Erythroblast (primary cell): ENCODE measurements around the gene NKX6-2.
"Not testable (repeated sequence)": the region's sequence is repeated elsewhere in the genome, so short reads cannot be mapped to it uniquely, and the experiment has no call there.

Experiments
- DNase-seq, 2 experiments: peaks; one replicate each; lab custom pipeline; 2025; lab: John Stamatoyannopoulos, UW
- GATA1 ChIP-seq: IDR thresholded peaks from 2 replicates; pipeline ENCODE4 v1.6.1; 2011; ENCODE audit warnings: low read depth, mild to moderate bottlenecking, control low read depth, low read length, moderate library complexity
- POLR2A ChIP-seq: IDR thresholded peaks from 2 replicates; pipeline ENCODE4 v1.6.1; 2011; ENCODE audit warnings: mild to moderate bottlenecking, low read length

NKX6-2 gene

DNA sequence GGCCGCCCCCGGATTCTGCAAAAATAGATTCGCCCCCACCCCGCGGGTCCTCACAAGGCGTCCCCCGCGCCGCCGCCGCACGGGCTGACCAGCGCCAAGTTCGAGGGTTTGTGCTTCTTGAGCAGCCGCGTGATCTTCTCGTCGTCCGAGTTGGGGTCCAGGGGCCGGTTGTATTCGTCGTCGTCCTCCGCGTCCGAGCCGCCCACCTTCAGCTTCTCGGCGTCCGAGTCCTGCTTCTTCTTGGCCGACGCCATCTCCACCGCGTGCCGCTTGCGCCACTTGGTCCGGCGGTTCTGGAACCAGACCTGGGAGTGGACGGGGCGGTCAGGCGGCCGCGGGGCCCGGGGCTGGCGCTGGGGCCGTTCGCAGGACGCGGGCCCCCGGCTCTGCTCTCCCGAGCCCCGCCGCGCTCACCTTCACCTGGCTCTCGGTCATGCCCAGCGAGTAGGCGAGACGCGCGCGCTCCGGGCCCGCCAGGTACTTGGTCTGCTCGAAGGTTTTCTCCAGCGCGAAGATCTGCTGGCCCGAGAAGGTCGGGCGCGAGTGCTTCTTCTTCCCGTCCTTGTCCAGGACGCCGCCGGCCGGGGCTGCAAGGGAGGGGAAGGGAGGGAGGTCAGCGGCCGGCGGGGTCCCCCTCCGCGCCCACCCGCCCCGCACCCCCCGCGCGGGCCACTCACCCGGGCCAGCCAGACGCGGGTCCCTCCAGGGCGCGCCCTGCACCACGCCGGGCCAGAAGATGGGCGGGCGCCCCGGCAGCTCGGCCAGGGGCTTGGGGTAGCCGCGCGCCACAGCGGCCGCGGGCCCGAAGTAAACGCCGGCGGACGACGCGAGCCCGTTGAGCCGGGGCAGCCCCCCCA lies 853 bp downstream of the NKX6-2 start:
- no peak for TF ChIP-seq GATA1
- TF ChIP-seq POLR2A, result no peak
- DNase-seq, result no peak

DNA sequence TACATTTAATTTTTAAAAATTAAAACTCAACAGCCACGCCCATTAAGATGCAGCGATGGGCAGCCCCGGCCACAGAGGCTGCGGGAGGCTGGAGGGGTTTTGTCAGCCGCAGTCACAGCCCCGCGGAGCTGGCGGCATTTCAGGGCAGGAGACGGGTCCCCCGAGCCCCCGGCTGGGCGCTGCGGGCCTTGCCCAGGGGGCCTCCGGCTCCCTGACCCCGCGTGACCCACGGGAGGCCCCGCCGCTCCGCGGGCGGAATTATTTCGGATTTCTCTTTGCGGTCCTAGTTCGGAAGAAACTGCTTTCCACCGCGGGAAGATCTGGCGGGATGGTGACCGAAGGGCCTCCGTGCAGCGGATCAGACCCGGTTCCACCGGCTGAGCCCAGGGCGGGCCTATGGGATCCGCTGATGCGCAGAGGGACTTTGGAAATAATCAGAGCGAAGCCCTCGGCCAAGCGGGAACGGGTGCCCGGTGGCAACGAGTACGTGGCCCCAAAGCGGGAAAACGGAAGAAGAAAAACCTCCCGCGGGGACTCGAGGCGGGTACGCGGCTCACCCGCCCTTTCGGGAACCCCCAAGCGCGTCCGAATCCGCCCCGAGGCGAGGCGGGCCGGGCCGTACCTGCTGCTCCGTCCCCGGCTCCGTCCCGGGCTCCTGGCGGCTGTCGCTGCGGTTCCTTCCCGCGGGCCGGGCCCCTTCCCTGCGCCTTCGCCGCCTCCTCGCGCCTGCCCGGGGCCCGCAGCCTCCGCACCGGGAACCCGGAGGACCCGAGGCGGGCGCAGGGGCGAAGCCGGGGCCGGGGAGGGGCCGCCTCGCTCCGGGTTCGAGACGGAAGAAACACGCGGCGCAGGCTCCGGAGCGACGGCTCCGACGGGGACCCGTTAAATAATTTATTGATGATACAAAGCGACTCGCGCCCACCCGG lies 1.7 kb downstream of the NKX6-2 start:
- TF ChIP-seq GATA1 (no peak), POLR2A (no peak)
- no peak for DNase-seq

DNA sequence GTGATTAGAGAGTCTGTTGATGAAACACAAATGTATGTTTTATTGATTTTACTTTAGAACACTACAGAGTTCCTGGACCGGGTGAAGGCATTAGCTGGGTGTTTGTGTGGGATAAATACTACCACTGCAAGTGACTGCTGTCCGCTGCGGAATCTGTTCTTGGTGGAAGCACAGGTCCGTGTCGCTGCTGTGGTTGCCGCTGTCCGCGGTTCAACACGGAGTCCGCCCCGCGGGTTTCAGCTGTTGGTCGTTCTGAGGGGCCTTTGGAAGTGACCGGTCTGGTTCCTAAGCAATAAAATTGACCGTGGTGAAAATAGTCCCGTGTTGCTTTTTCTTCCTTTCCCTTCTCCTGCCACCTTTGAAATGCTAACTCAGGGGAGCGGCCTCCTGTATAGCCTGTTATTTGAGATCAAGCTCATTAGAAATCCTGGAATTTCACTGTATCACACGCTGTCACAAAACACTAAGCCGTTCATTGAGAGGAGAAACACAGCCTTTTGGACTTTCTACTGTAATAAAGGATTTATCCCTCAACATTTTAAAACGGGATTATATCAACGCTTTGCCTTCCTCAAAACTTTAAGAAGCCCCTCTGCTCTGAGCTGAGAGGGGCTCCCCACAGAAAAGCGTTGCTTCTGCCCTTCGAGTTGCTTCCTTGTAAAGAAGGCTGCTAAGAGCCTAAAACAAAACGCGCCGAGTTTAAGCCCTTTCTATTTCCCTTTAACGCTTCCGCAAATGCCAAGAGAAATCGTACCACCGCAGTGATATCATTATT lies 2.6 kb downstream of the NKX6-2 start:
- TF ChIP-seq GATA1 (no peak), POLR2A (no peak)
- DNase-seq, result no peak

DNA sequence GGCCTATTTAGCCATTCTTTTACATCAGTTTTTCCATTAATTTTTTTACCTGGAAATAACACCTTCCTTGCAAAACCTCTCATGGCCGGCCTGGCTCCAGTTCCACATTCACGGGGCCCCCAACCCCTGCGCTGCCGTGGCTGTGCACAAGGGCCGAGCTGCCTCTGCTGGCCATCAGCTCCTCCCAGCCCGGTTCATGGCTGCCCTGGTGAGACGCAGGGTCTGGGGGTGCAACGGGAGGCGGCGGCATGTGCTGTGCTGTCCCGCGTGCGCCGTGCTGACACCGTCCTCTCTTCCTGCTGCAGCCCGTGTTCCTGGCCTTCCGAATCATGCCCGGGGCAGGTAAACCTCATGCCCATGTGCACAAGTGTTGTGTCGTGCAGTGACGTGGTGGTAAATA lies 4.4 kb downstream of the NKX6-2 start:
- TF ChIP-seq POLR2A (no peak), GATA1 (no peak)
- DNase-seq, result no peak

DNA sequence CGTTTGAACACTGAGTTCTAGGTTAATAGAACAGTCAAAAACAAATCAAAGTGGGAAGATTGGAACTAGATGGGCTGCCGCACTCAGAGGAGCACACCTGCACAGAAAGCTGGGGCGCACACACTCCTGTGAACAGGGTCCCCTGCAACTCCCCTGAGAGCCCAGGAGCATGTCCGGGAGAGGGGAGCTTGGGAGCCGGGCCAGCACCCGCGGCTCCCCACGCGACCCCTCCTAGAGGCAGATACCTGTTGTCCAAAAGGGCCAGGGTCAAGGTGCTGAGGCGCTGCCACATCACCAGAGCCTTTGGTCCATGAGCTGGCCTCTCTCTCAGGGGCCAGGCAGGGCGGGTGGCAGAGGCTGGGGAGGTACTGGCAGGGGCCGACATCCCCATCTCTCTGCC lies 5.6 kb downstream of the NKX6-2 start:
- TF ChIP-seq GATA1 (no peak), POLR2A (no peak)
- DNase-seq, result no peak

DNA sequence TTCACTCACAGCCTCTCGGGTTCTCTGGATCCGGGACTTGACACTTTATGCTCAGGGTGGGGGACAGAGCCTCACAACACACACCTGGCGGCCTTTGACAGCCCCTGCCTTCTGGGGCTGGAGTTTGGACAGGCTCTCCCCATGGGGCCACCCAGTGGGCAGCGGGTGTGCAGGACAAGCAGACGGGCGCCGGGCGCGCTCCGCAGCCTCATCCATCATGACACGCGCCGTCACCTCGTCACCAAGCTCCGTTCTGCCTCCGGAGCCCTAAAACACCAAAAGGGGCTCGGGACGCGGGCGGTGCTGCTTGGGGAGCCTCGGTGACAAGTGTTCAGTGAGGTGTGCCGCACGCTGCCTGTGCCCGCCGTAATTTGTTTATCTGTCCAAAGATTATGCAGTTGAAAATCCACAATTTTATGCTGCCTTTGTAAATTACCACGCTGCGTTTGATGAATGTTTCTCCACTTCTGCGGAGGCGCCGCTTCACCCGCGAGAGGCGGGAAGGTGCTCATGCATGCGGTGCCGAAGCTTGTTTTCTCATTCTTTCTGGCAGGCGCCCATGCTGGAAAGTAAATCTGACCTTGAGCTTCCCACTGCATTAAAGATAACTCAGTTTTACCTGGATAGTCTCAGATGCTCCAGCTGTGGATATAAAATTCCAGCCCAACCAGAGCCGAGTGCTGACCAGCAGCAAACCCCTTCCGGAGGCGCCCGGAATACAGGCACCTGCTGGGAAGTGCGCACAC lies 6.2 kb downstream of the NKX6-2 start:
- TF ChIP-seq GATA1 (no peak), POLR2A (no peak)
- no peak for DNase-seq

DNA sequence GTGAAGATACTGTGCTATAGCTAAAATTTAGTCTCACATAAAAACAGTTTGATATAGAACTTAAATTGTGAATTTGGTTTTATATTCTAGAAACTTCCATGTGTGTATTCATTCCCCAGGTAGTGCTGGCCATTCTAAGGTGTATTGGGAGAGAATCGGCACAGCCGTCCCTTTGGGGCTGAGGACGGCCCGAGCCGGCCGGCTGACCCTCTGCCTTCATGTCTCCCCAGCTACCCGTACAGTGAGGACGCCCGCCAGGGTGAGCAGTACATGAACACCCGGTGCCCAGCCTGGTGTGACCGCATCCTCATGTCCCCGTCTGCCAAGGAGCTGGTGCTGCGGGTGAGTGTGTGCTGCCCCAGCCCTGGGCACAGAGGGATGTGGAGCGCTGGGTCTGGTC lies 8.5 kb downstream of the NKX6-2 start:
- no peak for TF ChIP-seq GATA1
- no peak for TF ChIP-seq POLR2A

DNA sequence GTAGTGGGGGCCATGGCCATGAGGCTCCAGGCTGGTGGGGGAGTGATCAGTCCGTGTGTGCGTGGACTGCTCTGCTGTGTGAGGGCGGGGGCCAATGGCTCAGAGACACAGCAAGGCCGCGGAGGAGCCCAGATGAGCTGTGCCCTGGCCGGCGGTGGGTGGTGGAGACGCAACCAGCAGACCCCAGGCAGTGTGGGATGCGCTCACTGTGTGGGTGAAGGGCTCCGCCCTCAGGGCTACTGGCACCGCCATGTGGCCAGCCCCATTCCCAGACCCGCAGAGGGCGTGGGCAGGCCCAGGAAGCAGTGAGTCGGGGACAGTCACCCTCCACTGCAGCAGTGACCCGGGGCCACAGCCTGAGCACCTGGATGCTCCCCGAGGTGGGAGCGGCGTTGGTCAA lies 9.1 kb downstream of the NKX6-2 start:
- DNase-seq, result no peak
- no peak for TF ChIP-seq POLR2A
- no peak for TF ChIP-seq GATA1

More for the DNA sequence above, 8.5 kb downstream of the NKX6-2 start:
- no peak for DNase-seq

DNA sequence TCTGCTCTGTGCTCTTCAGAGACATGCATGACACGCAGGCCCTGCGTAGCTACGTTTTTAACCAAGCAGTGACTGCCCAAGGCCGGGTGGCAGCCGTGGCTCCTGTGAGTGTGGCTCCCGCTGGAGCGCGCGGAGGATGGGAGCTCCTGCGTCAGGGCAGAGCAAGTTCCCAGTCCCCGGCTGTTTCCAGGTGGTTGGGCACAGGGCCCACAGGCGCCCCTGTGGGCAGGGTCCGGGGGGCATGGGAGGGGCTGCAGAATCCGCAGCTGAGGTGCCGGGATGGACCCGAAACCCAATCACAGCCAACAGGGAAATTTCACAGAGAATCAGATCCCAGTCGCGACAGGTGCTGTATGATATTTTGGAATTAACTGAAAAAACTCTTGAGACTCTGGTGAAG lies 9.8 kb downstream of the NKX6-2 start:
- DNase-seq, result no peak
- TF ChIP-seq POLR2A (no peak), GATA1 (no peak)

DNA sequence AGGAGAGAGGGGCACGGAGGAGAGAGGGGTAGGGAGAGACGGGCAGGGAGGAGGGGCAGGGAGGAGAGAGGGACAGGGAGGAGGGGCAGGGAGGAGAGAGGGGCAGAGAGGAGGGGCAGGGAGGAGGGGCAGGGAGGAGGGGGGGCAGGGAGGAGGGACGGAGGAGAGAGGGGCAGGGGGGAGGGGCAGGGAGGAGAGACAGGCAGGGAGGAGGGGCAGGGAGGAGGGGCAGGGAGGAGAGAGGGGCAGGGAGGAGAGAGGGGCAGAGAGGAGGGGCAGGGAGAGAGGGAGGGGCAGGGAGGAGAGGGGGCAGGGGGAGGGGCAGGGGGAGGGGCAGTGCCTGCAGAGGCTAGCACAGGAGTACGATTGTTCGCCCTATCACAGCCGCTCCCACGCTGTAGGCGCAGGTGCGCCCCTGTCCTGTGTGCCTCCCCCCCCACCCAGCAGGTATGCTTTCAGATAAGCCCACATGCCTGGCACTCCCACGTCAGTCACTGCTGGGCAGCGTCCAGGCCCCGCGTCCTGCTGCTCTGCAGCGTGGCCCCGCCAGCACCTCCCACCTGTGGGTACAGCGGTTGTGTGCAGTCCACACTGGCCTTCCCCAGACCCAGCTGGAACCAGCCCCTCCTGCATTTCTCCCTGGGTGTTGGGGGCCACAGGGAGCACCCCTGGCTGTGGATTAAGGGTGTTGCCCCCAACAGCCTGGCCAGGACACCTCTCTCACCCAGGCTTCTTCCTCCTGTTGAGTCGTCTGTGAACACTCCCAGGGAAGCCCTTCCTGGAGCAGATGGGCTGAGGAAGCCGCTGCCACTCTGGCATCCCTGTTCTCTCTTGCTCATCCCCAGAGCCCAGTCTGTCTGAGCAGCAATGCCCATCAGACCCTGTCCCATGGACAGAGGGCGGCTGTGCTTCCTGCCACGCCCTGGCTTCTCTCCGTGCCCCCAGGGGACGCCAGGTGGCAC lies 10.8 kb downstream of the NKX6-2 start:
- no peak for DNase-seq
- TF ChIP-seq GATA1, result no peak
- TF ChIP-seq POLR2A, result no peak

DNA sequence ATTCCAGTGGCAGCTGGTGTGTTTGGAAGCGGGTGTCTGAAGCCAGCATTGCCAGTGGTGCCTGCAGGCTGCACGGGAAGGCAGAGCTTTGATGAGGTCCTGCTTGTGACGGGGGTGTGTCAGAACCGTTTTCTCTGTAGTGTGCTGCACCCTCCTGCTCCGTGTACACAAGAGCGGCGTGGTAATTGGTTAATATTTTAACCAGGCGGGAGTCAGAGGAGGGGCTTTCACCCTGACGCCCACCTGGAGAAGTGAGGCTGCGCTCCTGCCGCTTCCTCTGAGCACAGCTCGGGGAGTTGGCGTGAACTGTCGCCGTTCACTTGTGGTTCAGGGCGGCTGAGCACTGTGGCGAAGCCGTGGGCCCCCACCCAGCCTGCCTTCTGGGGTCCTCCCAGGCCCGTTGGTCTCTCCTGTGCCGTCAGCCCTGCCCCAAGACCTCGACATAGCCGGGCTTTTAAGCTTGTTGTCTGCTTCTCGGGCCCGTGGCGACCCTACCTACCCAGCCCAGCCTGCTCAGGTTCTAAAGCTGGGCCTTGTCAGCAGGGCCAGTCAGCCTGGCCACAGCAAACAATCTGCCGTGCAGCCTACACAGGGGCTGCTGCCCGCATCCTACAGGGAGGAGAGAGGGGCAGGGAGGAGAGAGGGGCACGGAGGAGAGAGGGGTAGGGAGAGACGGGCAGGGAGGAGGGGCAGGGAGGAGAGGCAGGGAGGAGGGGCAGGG lies 11.6 kb downstream of the NKX6-2 start:
- TF ChIP-seq POLR2A, result no peak
- no peak for TF ChIP-seq GATA1
- no peak for DNase-seq

DNA sequence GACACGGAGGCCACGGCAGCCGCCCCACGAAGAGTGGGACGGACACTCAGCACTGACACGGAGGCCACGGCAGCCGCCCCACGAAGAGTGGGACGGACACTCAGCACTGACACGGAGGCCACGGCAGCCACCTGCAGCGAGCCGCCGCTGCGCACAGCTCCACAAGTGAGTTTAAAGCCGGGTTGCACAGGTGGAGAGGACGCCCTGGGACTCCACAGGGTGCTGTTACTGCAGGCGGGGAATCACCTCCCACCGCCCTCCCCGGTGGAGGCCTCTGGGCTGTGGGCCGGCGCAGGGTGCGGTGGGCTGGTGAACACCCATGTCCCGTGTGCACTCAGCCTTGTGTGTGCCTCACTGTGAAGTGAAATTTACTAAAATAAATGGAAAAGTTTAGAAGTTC lies 13.1 kb downstream of the NKX6-2 start:
- DNase-seq, result not testable (repeated sequence)
